ENCODE measurements around the gene RIPK3. TPM values are rescaled to one million over a fixed set of nuclear protein-coding genes. Genes with fewer than 3 reads are reported as not detected.

Gene RIPK3
- total and polyA plus RNA-seq, 2 of the 8 experiments (the other 6 are each of a cell fraction or from before 2014, with no cell fraction given): 0.24 to 0.39 TPM

- no peak for TF ChIP-seq CHD7 (IDR thresholded peaks at IDR 0.05; ENCODE audit: insufficient replicate concordance, low read length)
- no peak for TF ChIP-seq MAFK (IDR thresholded peaks at IDR 0.05; ENCODE audit: low read depth, low read length)
- TF ChIP-seq RNF2 (IDR thresholded peaks at IDR 0.05; ENCODE audit: borderline replicate concordance, low read depth, low read length, missing control alignments, poor library complexity, severe bottlenecking): no peak
- TF ChIP-seq MAX (IDR thresholded peaks at IDR 0.05): no peak
- no peak for TF ChIP-seq BACH1 (IDR thresholded peaks at IDR 0.05; ENCODE audit: low read length)
- no peak for TF ChIP-seq SAP30 (IDR thresholded peaks at IDR 0.05; ENCODE audit: insufficient read depth, insufficient replicate concordance, low read length)
- TF ChIP-seq YY1 (IDR thresholded peaks at IDR 0.05; ENCODE audit: low read depth, low read length): no peak
- no peak for TF ChIP-seq JUND (IDR thresholded peaks at IDR 0.05; ENCODE audit: low read length)
- TF ChIP-seq SRF (IDR thresholded peaks at IDR 0.05; ENCODE audit: low read depth, low read length): no peak
These were observed 7.3 kb upstream of the RIPK3 start (continued) for GRCh38 chr14:24347134-24347533.
